Esophagus mucosa (tissue), 1 donor: ENCODE results near the gene C1orf116. TPM values are rescaled to one million over a fixed set of nuclear protein-coding genes. Genes with fewer than 3 reads are reported as not detected.
"Not testable (repeated sequence)": the region's sequence is repeated elsewhere in the genome, so short reads cannot be mapped to it uniquely, and the experiment has no call there.

Source experiments
- ATAC-seq: fragments of 200-7000 bp; cut with Tn5 transposase; one replicate; pipeline ENCODE4 v1.9.1; 2020
- total RNA-seq: library from RNA; stranded (reverse); gene quantifications from one replicate; pipeline ENCODE4 v1.2.4, GENCODE V29; 2023
- donor health status: DM: yes; HTN: yes; CAD: no.

C1orf116 gene
- total RNA-seq, 1 donor from 2014 or later: 62.2 TPM

- no peak for ATAC-seq
Observed at GRCh38 chr1:207058878-207059867, 26.6 kb upstream of the C1orf116 start.

GRCh38 chr1:207058252-207058651 lies 25.7 kb upstream of the C1orf116 start:
- no peak for ATAC-seq

GRCh38 chr1:207056673-207057072 lies 24.1 kb upstream of the C1orf116 start:
- no peak for ATAC-seq

DNA sequence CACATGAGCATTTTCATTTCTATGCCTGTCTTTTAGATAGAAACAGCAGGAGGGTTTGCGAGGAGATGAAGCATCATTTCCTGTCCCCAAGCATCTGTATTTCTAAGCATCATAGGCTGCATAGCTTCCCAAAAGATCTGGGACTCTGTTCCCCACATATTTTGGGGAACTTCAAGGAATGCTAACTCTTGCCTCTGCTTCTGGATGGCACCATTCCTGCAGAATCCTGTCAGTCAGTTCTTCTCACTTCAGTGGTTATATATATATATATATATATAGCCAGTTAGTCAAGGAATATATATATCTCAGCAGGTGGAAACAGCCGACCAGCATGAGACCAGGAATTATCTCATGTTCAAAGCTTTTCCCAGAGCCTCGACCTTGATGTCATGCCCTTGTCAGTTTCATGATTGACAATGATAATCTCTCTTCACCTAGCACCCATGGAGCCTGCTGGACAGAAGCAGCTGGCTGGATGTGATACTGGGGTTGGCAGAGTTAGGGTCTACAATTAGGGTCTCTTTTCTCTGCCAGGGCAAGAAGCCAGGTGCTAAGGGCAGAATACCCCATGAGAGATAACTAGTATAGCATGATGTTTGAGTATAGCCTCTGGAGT lies 22.9 kb upstream of the C1orf116 start:
- ATAC-seq: no peak

DNA sequence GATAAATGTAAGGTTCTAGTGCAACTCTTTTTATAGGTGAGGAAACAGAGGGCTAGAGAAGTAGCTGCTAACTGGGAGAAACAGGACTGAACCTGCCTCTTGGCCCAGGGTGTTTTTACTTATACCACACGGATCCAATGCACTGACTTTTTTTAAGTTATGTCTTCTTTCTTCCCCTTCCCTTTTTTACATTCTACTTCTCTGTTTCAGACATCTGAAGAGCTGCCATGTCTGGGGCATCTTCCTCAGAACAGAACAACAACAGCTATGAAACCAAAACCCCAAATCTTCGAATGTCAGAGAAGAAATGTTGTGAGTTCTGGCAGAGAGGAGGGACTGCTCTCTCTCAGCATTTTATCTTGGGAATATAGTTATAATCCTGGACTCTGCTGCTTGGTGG lies 21.9 kb upstream of the C1orf116 start:
- no peak for ATAC-seq

GRCh38 chr1:207052911-207053769 lies 20.6 kb upstream of the C1orf116 start, which contains the start of gene PFKFB2:
Gene PFKFB2, plus strand, starts transcription at chr1:207053275. Its CDS starts 1,443 bp downstream, at chr1:207054718.
- peak; percentile 92 for ATAC-seq

GRCh38 chr1:207051191-207051943 lies 18.8 kb upstream of the C1orf116 start, which contains the start of gene YOD1:
Gene YOD1, minus strand, starts transcription at chr1:207051208. Its CDS starts 178 bp downstream, at chr1:207051030.
- ATAC-seq: peak; percentile 57

DNA sequence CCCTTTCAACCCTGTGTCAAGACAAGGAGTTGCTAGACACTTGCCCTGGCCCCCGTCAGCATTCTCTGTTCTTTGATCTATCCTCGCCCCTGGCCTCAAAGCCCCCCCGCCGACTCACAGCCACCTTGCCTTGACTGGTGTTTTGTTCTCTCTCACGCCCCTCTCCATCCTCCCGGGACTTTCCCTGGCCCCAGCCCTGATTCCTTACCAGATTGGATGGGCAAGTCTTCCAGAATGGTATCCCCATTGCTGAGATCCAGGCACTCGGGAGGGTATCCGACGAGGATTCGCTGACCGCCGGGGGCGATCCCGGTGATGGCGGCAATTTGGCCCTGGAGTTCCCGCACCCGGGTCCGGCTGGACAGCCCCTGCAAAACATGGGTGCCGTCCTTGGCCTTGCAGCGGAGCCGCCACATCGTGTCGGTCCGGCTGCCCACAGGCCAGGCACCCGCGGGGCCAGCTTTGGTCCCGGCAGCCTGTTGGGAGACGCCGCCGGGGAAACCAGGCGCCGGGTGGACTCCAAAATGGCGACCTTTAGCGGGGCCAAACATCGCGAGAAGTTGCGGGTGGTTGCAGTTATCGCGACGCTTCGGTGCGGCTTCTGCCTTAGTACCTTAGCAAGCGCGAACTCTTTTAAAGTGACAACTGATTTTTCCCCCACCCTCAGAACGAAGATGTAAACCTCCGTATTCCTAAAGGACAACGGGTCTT lies 18.1 kb upstream of the C1orf116 start:
- peak; percentile 47 for ATAC-seq

DNA sequence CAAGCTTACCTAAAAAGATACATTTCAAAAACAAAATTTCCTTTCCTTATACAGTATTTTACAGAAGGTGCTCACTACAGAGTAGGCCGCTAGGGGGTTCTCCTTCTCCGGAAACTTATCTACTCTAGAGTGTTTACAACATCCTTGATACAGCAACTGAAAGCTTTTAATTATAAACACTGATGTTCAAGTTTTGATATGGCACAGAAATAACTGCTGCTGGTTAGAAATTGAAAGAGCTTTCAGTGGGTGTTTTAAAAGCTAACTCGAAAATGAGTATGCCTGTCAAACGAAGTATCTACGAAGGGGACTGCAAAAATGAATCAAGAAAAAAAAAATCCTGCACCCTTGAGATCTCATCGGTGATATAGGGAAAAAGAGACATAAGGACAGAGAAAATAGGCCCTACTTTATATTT lies 17.4 kb upstream of the C1orf116 start:
- ATAC-seq: no peak

DNA sequence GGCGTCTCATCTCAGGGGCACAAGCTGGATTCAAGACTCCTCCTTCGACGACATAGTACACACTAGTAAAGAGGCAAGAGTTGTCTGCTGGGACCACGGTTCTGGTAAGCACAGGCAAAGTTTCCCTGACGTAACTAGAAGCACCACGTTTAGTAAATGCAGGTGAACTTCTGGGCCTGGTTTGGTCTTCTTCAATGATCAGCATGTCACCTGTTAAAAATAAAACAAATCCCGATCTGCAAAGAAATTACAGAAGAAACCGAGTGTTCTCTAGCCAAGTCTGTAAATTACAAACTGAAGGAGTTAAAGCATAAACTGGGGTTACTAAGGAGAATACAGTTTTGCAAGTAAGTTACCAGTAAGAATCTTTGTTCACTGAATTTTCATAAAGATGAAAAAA lies 17.0 kb upstream of the C1orf116 start:
- ATAC-seq: no peak

DNA sequence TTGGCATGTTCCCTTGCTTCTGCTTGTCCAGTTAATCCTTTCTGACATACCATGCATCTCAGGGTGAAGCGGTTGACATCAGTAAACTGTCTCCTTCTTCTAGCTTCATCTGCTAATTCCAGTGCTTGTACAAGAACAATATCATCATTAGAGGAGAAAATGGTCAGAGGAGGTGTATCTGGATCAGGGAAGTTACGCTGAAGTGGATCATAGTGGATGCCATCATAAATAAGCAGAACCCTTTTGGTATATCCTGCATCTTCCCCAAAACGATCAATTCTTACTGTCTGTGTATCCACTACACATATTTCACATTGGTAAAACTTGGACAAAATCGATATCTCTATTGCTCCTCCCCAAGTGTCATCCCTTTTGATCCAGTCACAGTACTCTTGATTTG lies 16.5 kb upstream of the C1orf116 start:
- ATAC-seq: no peak

- ATAC-seq: no peak
Observed at GRCh38 chr1:207048041-207048440, 15.5 kb upstream of the C1orf116 start.

DNA sequence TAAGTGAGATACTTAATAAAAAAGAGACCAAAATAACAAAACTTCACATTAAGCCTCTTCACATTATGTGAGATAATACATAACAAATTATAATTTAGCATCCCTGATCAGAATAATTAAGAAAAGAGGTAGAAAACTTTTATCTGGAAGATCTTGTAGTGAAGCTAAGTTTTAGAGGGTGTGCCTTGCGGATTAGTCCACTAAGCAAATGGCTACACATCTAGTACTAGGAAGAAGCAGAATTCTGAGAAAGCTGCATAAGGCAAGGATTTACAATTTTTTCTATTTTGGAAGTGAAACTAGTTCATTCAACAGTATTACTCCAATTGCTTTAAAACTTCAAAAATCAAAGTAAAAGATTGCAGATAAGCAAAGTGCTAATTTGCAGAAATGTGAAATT lies 14.9 kb upstream of the C1orf116 start:
- no peak for ATAC-seq

DNA sequence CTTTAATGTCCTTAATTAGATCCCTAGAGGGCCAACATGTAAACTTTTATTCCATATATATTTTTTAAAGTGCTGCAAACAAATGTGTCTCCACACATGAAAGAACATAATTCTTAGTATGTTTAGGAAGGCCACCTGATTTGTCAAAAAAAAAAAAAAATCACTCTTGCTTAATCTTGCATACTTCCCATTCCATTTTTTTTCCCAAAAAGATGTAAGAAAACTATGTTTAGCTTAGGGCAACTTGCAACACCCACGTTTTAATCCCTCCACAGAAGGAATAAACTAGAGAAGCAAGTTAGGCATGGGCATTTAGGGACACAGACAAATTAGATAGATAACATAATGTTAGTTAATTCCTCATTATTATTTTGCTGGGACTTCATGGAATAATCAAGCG lies 12.9 kb upstream of the C1orf116 start:
- no peak for ATAC-seq

GRCh38 chr1:207041397-207041796 lies 8.8 kb upstream of the C1orf116 start:
- ATAC-seq: not testable (repeated sequence)

- no peak for ATAC-seq
Observed at GRCh38 chr1:207040181-207040533, 7.6 kb upstream of the C1orf116 start.

- no peak for ATAC-seq
Observed at GRCh38 chr1:207039380-207040180, 7.0 kb upstream of the C1orf116 start.

GRCh38 chr1:207036865-207037264 lies 4.3 kb upstream of the C1orf116 start:
- no peak for ATAC-seq

GRCh38 chr1:207035877-207036551 lies 3.5 kb upstream of the C1orf116 start:
- ATAC-seq: no peak

DNA sequence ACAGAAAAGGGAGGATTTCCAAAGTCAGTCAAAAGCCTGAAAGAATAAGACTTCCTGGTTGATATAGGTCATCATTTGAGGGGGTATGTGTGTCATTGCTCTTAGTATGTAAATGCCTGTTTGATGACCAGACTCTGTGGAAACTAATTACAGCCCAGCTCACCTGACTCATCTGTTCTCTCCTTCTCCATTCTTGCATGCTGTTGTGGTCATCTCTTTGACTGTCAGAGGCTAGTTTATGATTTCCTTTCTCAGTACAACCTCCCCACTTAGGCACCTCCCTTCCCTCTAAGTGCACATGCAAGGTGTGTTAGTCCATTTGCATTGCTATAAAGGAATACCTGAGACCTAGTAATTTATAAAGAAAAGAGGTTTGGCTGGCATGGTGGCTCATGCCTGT lies 2.4 kb upstream of the C1orf116 start:
- peak; percentile 52 for ATAC-seq
